H1 (cell line): ENCODE results near the gene MARCHF9. TPM values are rescaled to one million over a fixed set of nuclear protein-coding genes. Genes with fewer than 3 reads are reported as not detected.

ENCODE experiments used
- CTCF ChIA-PET: fragments of 300-600 bp; sonication (Branson Sonifier 250); formaldehyde crosslinking; loops from one replicate; lab custom pipeline; 2021; ENCODE audit not compliant: partially characterized antibody; lab: Charles Lee
- POLR2A ChIA-PET: fragments of 300-600 bp; sonication (Branson Sonifier 250); formaldehyde crosslinking; loops from one replicate; lab custom pipeline; 2021; ENCODE audit warnings: inconsistent platforms; ENCODE audit not compliant: partially characterized antibody; lab: Charles Lee
- DNase-seq, 2 experiments: peaks; one replicate each; pipeline versions ENCODE4 v3.0.0 to v3.0.0-alpha.2; 2010 to 2022; ENCODE audit warnings: low spot score in 2 of 2, low read depth in 1 of 2, mixed read lengths in 1 of 2
- FAIRE-seq: peaks from 2 replicates; lab custom pipeline; 2011; peaks lifted over from hg19 to GRCh38; lab: Jason Lieb, UNC
- H2AFZ ChIP-seq: 2 replicates; pipeline ENCODE4 v1.8.1; 2012; ENCODE audit warnings: low read length, inconsistent platforms
- H2AK5ac ChIP-seq: 2 replicates; pipeline ENCODE4 v1.6.1; 2013; ENCODE audit warnings: low read depth, low read length
- H2BK120ac ChIP-seq: replicated peaks from 2 replicates; pipeline ENCODE3; 2013; ENCODE audit warnings: low read depth, low read length, inconsistent platforms
- H2BK12ac ChIP-seq: 2 replicates; pipeline ENCODE4 v1.6.1; 2013; ENCODE audit warnings: low read depth, low read length
- H2BK15ac ChIP-seq: 2 replicates; pipeline ENCODE4 v1.6.1; 2013; ENCODE audit warnings: low read length
- H2BK20ac ChIP-seq: 2 replicates; pipeline ENCODE4 v1.6.1; 2013; ENCODE audit warnings: low read length
- H2BK5ac ChIP-seq: 2 replicates; pipeline ENCODE4 v1.6.1; 2013; ENCODE audit warnings: low read depth, low read length
- H3K14ac ChIP-seq: 2 replicates; pipeline ENCODE4 v1.6.1; 2013; ENCODE audit warnings: inconsistent platforms; ENCODE audit not compliant: insufficient read length
- H3K18ac ChIP-seq: 2 replicates; pipeline ENCODE4 v1.6.1; 2013; ENCODE audit warnings: low read length; ENCODE audit errors: extremely low read depth
- H3K23ac ChIP-seq: 2 replicates; pipeline ENCODE4 v1.6.1; 2013; ENCODE audit warnings: inconsistent platforms; ENCODE audit not compliant: insufficient read length
- H3K23me2 ChIP-seq: 2 replicates; pipeline ENCODE4 v1.6.1; 2013; ENCODE audit warnings: low read depth, low read length
- H3K27ac ChIP-seq: 2 replicates; pipeline ENCODE4 v1.6.1; 2011; ENCODE audit warnings: low read depth, low read length, inconsistent platforms
- H3K27me3 ChIP-seq, 4 experiments: replicated peaks in 1 of 4; 1 replicate in 1 of 4; 2 replicates in 3 of 4; pipeline versions ENCODE4 v1.6.1 to v1.8.1; 2011 to 2013; ENCODE audit warnings: low read length in 3 of 4, mild to moderate bottlenecking in 3 of 4, inconsistent platforms in 2 of 4, mixed read lengths in 2 of 4, moderate library complexity in 1 of 4; ENCODE audit not compliant: control insufficient read depth in 3 of 4, insufficient read depth in 3 of 4; ENCODE audit errors: extremely low read depth in 1 of 4
- H3K36me3 ChIP-seq, 4 experiments: 2 replicates each; pipeline versions ENCODE4 v1.6.1 to v1.8.1; 2011 to 2013; ENCODE audit warnings: mild to moderate bottlenecking in 4 of 4, low read length in 3 of 4, moderate library complexity in 2 of 4, control low read depth in 1 of 4, inconsistent platforms in 1 of 4; ENCODE audit not compliant: insufficient read depth in 4 of 4, control insufficient read depth in 2 of 4
- H3K4ac ChIP-seq: replicated peaks from 2 replicates; pipeline ENCODE3; 2013; ENCODE audit warnings: low read length, low read depth, mixed read lengths, inconsistent platforms; ENCODE audit not compliant: insufficient read length
- H3K4me1 ChIP-seq, 4 experiments: replicated peaks in 1 of 4; 1 replicate in 1 of 4; 2 replicates in 3 of 4; pipeline versions ENCODE4 v1.6.1 to v1.8.1; 2011 to 2013; ENCODE audit warnings: low read length in 3 of 4, inconsistent platforms in 2 of 4, mixed read lengths in 1 of 4; ENCODE audit not compliant: insufficient read depth in 4 of 4, control insufficient read depth in 3 of 4
- H3K4me2 ChIP-seq, 2 experiments: 2 replicates each; pipeline versions ENCODE4 v1.6.1 to v1.8.1; 2011 to 2013; ENCODE audit warnings: low read depth in 2 of 2, low read length in 2 of 2, control low read depth in 1 of 2, inconsistent platforms in 1 of 2, mild to moderate bottlenecking in 1 of 2; ENCODE audit not compliant: insufficient read depth in 1 of 2
- H3K4me3 ChIP-seq, 4 experiments: fragments of 200-600, 300-600 bp in 1 of 4; sonication (generic), shearing (Covaris generic), sonication (Bioruptor Twin) in 1 of 4; 2 replicates each; pipeline versions ENCODE4 v1.5.1 to v1.8.1; 2011 to 2016; ENCODE audit warnings: low read length in 4 of 4, low read depth in 3 of 4, control low read depth in 2 of 4, inconsistent platforms in 2 of 4, mild to moderate bottlenecking in 2 of 4, mixed read lengths in 1 of 4, moderate library complexity in 1 of 4; ENCODE audit not compliant: insufficient read depth in 2 of 4; ENCODE audit errors: extremely low read depth in 1 of 4
- H3K56ac ChIP-seq: replicated peaks from 2 replicates; pipeline ENCODE3; 2013; ENCODE audit warnings: low read depth, mild to moderate bottlenecking, mixed read lengths, low read length, inconsistent platforms; ENCODE audit not compliant: insufficient read length
- H3K79me1 ChIP-seq: 2 replicates; pipeline ENCODE4 v1.6.1; 2013; ENCODE audit warnings: low read depth, low read length, control low read depth
- H3K79me2 ChIP-seq, 2 experiments: 2 replicates each; pipeline versions ENCODE4 v1.6.1 to v1.8.1; 2012 to 2013; ENCODE audit warnings: low read length in 2 of 2, mild to moderate bottlenecking in 2 of 2, inconsistent platforms in 1 of 2; ENCODE audit not compliant: insufficient read depth in 2 of 2, control insufficient read depth in 1 of 2
- H3K9ac ChIP-seq, 4 experiments: replicated peaks in 1 of 4; 1 replicate in 1 of 4; 2 replicates in 3 of 4; pipeline versions ENCODE4 v1.6.1 to v1.8.1; 2011 to 2013; ENCODE audit warnings: low read depth in 3 of 4, low read length in 3 of 4, control low read depth in 2 of 4, mild to moderate bottlenecking in 2 of 4, moderate library complexity in 2 of 4, inconsistent platforms in 1 of 4; ENCODE audit errors: extremely low read depth in 1 of 4
- H3K9me3 ChIP-seq, 2 experiments: 2 replicates each; pipeline versions ENCODE4 v1.6.1 to v1.8.1; 2012 to 2013; ENCODE audit warnings: mild to moderate bottlenecking in 2 of 2, moderate library complexity in 2 of 2, control low read depth in 1 of 2, inconsistent platforms in 1 of 2, low read depth in 1 of 2, low read length in 1 of 2, mixed read lengths in 1 of 2; ENCODE audit not compliant: insufficient read depth in 2 of 2
- H4K20me1 ChIP-seq, 2 experiments: replicated peaks in 1 of 2; 2 replicates each; pipeline versions ENCODE3 to v1.8.1; 2011 to 2013; ENCODE audit warnings: inconsistent platforms in 2 of 2, low read length in 2 of 2, mild to moderate bottlenecking in 1 of 2; ENCODE audit not compliant: insufficient read depth in 2 of 2, control insufficient read depth in 1 of 2
- H4K5ac ChIP-seq: 2 replicates; pipeline ENCODE4 v1.6.1; 2013; ENCODE audit warnings: low read length, low read depth, mixed read lengths, inconsistent platforms; ENCODE audit not compliant: insufficient read length
- H4K8ac ChIP-seq: 2 replicates; pipeline ENCODE4 v1.8.0; 2013; ENCODE audit warnings: mild to moderate bottlenecking, moderate library complexity, low read length, inconsistent platforms; ENCODE audit not compliant: insufficient read depth; ENCODE audit errors: extremely low read depth
- H4K91ac ChIP-seq: replicated peaks from 2 replicates; pipeline ENCODE3; 2013; ENCODE audit warnings: low read length, mixed read lengths, inconsistent platforms; ENCODE audit not compliant: insufficient read length
- ATF3 ChIP-seq: IDR thresholded peaks from 2 replicates; pipeline ENCODE4 v1.6.1; 2011; ENCODE audit warnings: low read depth, mild to moderate bottlenecking, low read length; ENCODE audit not compliant: insufficient read depth
- CBX5 ChIP-seq: fragments of 300-800, 300-1000 bp; sonication (generic); IDR thresholded peaks from 2 replicates; pipeline ENCODE4 v1.7.1; 2016; ENCODE audit warnings: antibody characterized with exemption, low read length, low read depth
- E2F6 ChIP-seq: IDR thresholded peaks from 2 replicates; pipeline ENCODE4 v1.6.1; 2012; ENCODE audit warnings: inconsistent platforms
- POLR2A ChIP-seq, 2 experiments: IDR thresholded peaks; 1 replicate in 1 of 2; 2 replicates in 1 of 2; pipeline ENCODE4 v1.6.1; 2011; ENCODE audit warnings: low read depth in 2 of 2, low read length in 2 of 2, mild to moderate bottlenecking in 2 of 2; ENCODE audit errors: control extremely low read depth in 1 of 2
- SAP30 ChIP-seq: fragments of 300-600 bp; sonication (generic); IDR thresholded peaks from 2 replicates; pipeline ENCODE4 v1.7.1; 2012; ENCODE audit warnings: low read length, moderate library complexity, mild to moderate bottlenecking, inconsistent platforms; ENCODE audit not compliant: insufficient read depth, insufficient replicate concordance
- SP1 ChIP-seq: IDR thresholded peaks from 2 replicates; pipeline ENCODE4 v1.6.1; 2011; ENCODE audit warnings: low read depth, low read length
- SP4 ChIP-seq: IDR thresholded peaks from 2 replicates; pipeline ENCODE4 v1.6.1; 2012; ENCODE audit warnings: low read length, inconsistent platforms
- TAF7 ChIP-seq: optimal IDR thresholded peaks from 2 replicates; pipeline ENCODE3; 2011; ENCODE audit warnings: low read depth, mild to moderate bottlenecking, inconsistent platforms, low read length, moderate library complexity, borderline replicate concordance
- USF2 ChIP-seq: IDR thresholded peaks from 2 replicates; pipeline ENCODE4 v1.6.1; 2011; ENCODE audit warnings: low read length, improper control_type of control experiment
- WGBS, 2 experiments: shearing (Covaris generic) in 1 of 2; methylation state at CpG; one replicate each; pipeline versions ENCODE4 v1.1.6 to v1.1.7; 2013 to 2015; ENCODE audit warnings: low lambda C conversion rate in 2 of 2, mixed read lengths in 2 of 2, inconsistent platforms in 1 of 2, low coverage in 1 of 2, missing lambda C conversion rate in 1 of 2; ENCODE audit not compliant: insufficient replicate concordance in 2 of 2, insufficient coverage in 1 of 2, insufficient read length in 1 of 2; ENCODE audit errors: extremely low coverage in 1 of 2, missing lambda C conversion rate in 1 of 2; 5-methylcytosine and 5-hydroxymethylcytosine counted together
- polyA plus RNA-seq, 7 experiments: library from polyadenylated mRNA; depleted of rRNA in 3 of 7; stranded (reverse) in 5 of 7; unstranded in 2 of 7; fragments of >200 nt in 5 of 7; fragments of 200-250 nt in 2 of 7; gene quantifications; 1 replicate in 5 of 7; 2 replicates in 1 of 7; 4 replicates in 1 of 7; pipeline versions ENCODE4 v1.2.1 to v1.2.3, GENCODE V29; 2011 to 2013; ENCODE audit warnings: missing spikeins in 2 of 7, mixed read lengths in 2 of 7
- total RNA-seq: library from RNA; stranded (reverse); fragmentation: NEBNext Ultra II Directional; extraction: Animal tissue kit (Norgen Biotek cat#: 25700); gene quantifications from 2 replicates; pipeline ENCODE4 v1.2.1, GENCODE V29; 2021

MARCHF9 gene
- total and polyA plus RNA-seq, 2 of the 8 experiments (the other 6 are each of a cell fraction or from before 2014, with no cell fraction given), result 6.4 to 7.8 TPM

- DNase-seq (peak; percentile 91 to 96), FAIRE-seq (no peak)
- Histone ChIP-seq H3K79me2 (0 out of 4 replicates have a peak, but pooled peaks cover 0 to 7% of the 10 kb centered on the region in 2 experiments), H3K4me2 (peak within 1 kb of the TSS; percentile 96 to 99), H3K36me3 (peaks cover 10 to 17% (median 13%) of the 10 kb centered on the region in 4 experiments; a peak in 7 of 8 replicates), H4K5ac (peak within 1 kb of the TSS; percentile 99), H3K56ac (peak within 1 kb of the TSS; percentile 85), H3K4me1 (peaks cover 3 to 9% (median 5%) of the 10 kb centered on the region in 4 experiments; a peak in 5 of 7 replicates), H3K4me3 (peak within 1 kb of the TSS; percentile 79 to 99 (median 95)), H3K9ac (peak within 1 kb of the TSS; percentile 98 to 100 (median 99)), H4K8ac (peak within 1 kb of the TSS; percentile 100), H3K14ac (peak within 1 kb of the TSS; percentile 35), H3K4ac (peak within 1 kb of the TSS; percentile 91), H3K27me3 (peaks cover 0 to 6% (median 3%) of the 10 kb centered on the region in 4 experiments; a peak in 4 of 7 replicates), H2BK20ac (0 out of 2 replicates have a peak within 1 kb of the TSS, but pooled peaks have one; percentile 82), H3K9me3 (no peaks in the 10 kb centered on the region), H3K18ac (peak within 1 kb of the TSS; percentile 99), H2BK5ac (peak within 1 kb of the TSS; percentile 100), H2BK15ac (peak within 1 kb of the TSS; percentile 99), H2AFZ (peak within 1 kb of the TSS; percentile 80), H2BK12ac (peak within 1 kb of the TSS; percentile 99), H3K79me1 (no peaks in the 10 kb centered on the region; the same call in 1 of the 2 replicates), H3K27ac (peak within 1 kb of the TSS; percentile 99), H4K20me1 (no peaks in the 10 kb centered on the region), H3K23ac (no peak within 1 kb of the TSS), H2AK5ac (peak within 1 kb of the TSS; percentile 65; the same call in 1 of the 2 replicates), H4K91ac (peak within 1 kb of the TSS; percentile 96), H2BK120ac (peak within 1 kb of the TSS; percentile 86), H3K23me2 (peaks cover 12% of the 10 kb centered on the region; the same call in 1 of the 2 replicates)
- ChIA-PET CTCF (interaction anchor here (1.0 to 4.5 kb wide), 5 partner anchors 11 to 78 kb away, joined by 3 to 28 read pairs (median 7); partner anchors contain the start of genes OS9 and TSFM), POLR2A (interaction anchor here (0.7 to 2.0 kb wide), 31 partner anchors 9 to 179 kb away, joined by 3 to 22 read pairs (median 4); partner anchors contain the start of genes CTDSP2, MARCHF9, TSFM and TSPAN31)
- WGBS, 2 experiments, result 2% methylated on average over 27 of the region's 28 CpGs; no CpG with 5 or more reads in 1 of the 2 experiments
- TF ChIP-seq POLR2A (IDR thresholded peaks at IDR 0.05; ENCODE audit: control extremely low read depth in 1 of 2, low read depth in 2 of 2, low read length in 2 of 2), result peak in 1 of 2 experiments; percentile 98; a peak in 2 of 3 replicates
- 0 out of 2 replicates have a peak, but pooled peaks have one; percentile 68 for TF ChIP-seq ATF3
- peak; percentile 85 for TF ChIP-seq SP4
- TF ChIP-seq TAF7, result peak; percentile 98
- peak; percentile 30 for TF ChIP-seq USF2
- TF ChIP-seq SP1, result peak; percentile 94
- peak; percentile 81 for TF ChIP-seq E2F6
- no peak for TF ChIP-seq CBX5
- peak; percentile 93 for TF ChIP-seq SAP30
These were observed 17.0 kb downstream of the MARCHF9 start, which contains the start of gene METTL1 for GRCh38 chr12:57771873-57772428. TSS of gene METTL1 (minus strand) at chr12:57772105. CDS start at chr12:57772083, 22 bp downstream.
